NCI-H2196 (cell line): ENCODE results near the gene SMYD3.

Experiments
- DNase-seq: peaks from one replicate; lab custom pipeline; 2025; ENCODE audit not compliant: unreplicated experiment; lab: John Stamatoyannopoulos, UW

Gene SMYD3

GRCh38 chr1:246471688-246472087 lies 35.4 kb downstream of the SMYD3 start:
- no peak for DNase-seq

- no peak for DNase-seq
Measured at GRCh38 chr1:246470585-246470984, 36.5 kb downstream of the SMYD3 start.

DNA sequence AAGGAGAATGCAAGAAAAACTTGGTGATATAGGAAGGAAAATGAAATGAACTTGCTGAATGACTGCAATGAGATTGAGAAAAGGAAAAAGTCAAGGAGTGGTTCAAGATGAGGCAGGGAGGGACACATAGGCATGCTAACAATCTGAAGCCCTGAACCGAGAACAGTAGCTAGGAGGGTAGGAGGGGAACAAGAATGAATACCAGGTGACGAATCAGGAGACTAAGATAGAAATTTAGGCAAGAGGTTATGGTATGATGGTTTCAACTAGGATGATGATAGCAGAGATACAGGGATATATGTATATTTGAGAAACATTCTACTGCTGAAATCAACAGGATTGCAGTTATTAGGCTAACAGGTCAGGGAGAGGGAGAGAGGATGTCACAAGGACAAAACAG lies 44.1 kb downstream of the SMYD3 start:
- no peak for DNase-seq

- no peak for DNase-seq
Measured at GRCh38 chr1:246460406-246460805, 46.7 kb downstream of the SMYD3 start.

DNA sequence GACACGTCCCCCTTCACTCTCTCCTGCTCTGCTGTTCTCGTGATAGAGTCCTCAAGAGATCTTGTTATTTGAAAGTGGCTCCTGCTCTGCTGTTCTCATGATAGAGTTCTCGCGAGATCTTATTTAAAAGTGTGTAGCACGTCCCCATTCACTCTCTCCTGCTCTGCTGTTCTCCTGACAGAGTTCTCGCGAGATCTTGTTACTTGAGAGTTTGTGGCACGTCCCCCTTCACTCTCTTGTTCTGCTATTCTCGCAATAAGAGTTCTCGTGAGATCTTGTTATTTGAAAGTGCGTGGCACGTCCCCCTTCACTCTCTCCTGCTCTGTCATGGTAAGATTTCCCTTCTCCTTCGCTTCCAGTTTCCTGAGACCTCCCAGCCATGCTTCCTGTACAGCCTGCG lies 47.9 kb downstream of the SMYD3 start:
- no peak for DNase-seq

DNA sequence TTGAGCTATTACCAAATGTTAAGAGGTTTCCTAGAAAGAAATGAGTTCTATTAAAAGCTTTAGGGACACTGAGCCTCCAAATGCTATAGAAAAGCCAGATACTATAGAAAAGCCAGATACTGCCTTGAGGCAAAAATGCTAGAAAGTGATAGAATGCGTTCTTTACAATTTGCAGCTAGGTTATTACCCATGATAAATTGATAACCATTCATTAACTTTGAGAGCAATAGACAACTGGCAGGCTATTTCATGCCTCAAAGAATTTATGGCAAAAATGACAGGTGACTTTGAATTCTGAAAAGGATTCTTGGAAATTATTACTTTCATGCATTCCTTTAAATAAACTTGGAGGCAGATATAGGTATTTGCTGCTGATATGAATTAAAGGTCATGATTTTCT lies 51.6 kb downstream of the SMYD3 start:
- DNase-seq: no peak

GRCh38 chr1:246454655-246455054 lies 52.4 kb downstream of the SMYD3 start:
- DNase-seq: no peak

DNA sequence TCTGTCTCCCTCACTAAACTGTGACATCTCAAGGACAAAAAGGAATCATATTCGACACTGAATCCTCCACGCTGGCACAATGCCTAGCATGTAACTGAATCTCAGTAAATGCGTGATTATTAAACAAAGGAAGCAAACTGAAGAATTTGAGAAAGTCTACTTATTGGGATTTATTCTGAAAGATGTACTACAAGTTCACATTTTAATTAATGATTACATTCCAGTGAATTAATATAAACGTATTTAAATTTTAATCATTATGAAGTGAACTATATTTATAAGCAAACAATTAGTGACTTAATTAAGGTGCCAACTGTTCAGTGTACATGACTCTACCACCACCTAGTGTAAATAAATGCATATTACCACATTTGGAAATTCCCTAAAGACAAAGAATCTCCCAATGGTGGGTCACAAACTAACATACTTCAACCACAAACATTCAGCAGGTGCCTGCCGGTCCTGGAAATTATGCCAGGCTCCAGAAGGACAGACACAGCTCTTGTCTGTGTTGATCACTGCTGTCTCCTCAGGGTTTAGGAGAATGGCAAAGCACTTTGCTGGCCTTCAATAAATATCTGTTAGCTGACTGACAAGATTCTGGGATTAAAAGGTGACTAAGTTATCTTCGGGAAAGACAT lies 56.3 kb downstream of the SMYD3 start:
- peak; percentile 43 for DNase-seq

GRCh38 chr1:246448373-246448772 lies 58.7 kb downstream of the SMYD3 start:
- DNase-seq: no peak

DNA sequence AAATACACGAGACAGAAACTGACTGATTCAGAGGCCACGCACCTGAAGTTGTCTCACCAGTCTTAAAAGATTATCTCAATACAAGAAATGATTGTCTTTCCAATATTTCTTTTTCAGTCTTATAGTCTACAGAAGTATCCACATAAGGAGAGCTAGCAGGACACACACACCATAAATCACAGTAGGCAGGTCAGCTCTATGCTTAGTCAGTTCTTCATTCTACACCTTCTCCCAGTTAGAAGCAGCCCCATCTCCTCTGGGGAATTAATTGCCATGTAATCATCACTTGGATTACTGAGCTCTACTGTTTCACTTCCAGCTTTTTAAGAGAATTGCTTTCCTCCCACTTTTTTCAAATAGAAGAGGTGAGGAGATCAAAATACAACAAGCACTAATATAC lies 59.6 kb downstream of the SMYD3 start:
- DNase-seq: no peak

- no peak for DNase-seq
Measured at GRCh38 chr1:246445503-246445902, 61.6 kb downstream of the SMYD3 start.

GRCh38 chr1:246444617-246445016 lies 62.5 kb downstream of the SMYD3 start:
- no peak for DNase-seq

GRCh38 chr1:246437961-246438360 lies 69.1 kb downstream of the SMYD3 start:
- DNase-seq: no peak

GRCh38 chr1:246435421-246436041 lies 71.5 kb downstream of the SMYD3 start:
- DNase-seq: no peak

GRCh38 chr1:246434335-246434734 lies 72.7 kb downstream of the SMYD3 start:
- no peak for DNase-seq

GRCh38 chr1:246428542-246429308 lies 78.4 kb downstream of the SMYD3 start:
- DNase-seq: no peak

DNA sequence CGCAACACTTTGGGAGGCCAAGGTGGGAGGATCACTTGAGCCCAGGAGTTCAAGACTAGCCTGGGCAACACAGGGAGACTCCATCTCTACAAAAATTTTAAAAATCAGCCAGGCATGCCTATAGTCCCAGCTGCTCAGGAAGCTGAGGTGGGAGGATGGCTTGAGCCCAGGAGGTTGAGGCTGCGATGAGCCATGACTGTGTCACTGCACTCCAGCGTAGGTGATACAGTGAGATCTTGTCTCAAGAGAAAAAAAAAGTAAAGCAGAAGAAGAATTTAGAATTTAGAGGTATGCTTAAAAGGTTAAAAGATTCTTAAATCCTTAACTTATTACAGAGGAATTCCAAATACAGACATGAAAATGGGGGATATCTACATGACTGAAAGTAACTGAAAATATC lies 79.5 kb downstream of the SMYD3 start:
- DNase-seq: no peak

DNA sequence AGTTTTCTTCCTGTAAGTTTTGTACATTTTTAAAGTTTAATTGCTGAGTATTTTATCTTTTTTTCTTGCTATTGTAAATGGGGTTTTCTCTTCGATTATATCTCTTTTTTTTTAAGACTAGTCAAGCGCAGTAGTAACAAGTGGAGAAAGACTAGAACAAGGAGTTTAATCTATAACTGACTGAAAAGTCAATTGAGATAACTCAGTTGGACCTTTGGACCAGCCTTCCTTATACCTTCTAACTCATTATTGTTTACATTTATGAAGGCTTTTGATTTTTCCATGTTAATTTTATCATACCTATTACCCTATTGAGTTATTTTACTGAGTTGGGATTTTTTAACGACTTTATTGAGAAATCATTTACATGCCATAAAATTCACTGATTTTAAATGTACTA lies 81.2 kb downstream of the SMYD3 start:
- DNase-seq: no peak

GRCh38 chr1:246425139-246425794 lies 81.8 kb downstream of the SMYD3 start:
- DNase-seq: no peak

GRCh38 chr1:246420300-246420699 lies 86.8 kb downstream of the SMYD3 start:
- no peak for DNase-seq

GRCh38 chr1:246418565-246419312 lies 88.3 kb downstream of the SMYD3 start:
- no peak for DNase-seq
